Lower lobe of right lung (tissue), 2 donors: ENCODE results near the gene STPG2. TPM values are rescaled to one million over a fixed set of nuclear protein-coding genes. Genes with fewer than 3 reads are reported as not detected.

Experiments used
- ATAC-seq, 2 donors: fragments of 200-7000 bp; cut with Tn5 transposase; one replicate each; pipeline ENCODE4 v1.9.1; 2020 to 2022; ENCODE audit warnings: mild to moderate bottlenecking in 2 of 2, moderate library complexity in 2 of 2
- DNase-seq: peaks from one replicate; pipeline ENCODE4 v3.0.0-alpha.2; 2020
- H3K27ac ChIP-seq: fragments of 200-600 bp; one replicate; pipeline ENCODE4 v1.8.0; 2022
- H3K27me3 ChIP-seq: fragments of 200-600 bp; one replicate; pipeline ENCODE4 v1.8.0; 2022; ENCODE audit warnings: low read depth
- H3K36me3 ChIP-seq: fragments of 200-600 bp; one replicate; pipeline ENCODE4 v1.8.0; 2022; ENCODE audit warnings: mild to moderate bottlenecking
- H3K4me1 ChIP-seq: fragments of 200-600 bp; one replicate; pipeline ENCODE4 v1.8.0; 2022
- H3K4me3 ChIP-seq: fragments of 200-600 bp; one replicate; pipeline ENCODE4 v1.8.0; 2022; ENCODE audit warnings: mild to moderate bottlenecking
- H3K9me3 ChIP-seq: fragments of 200-600 bp; one replicate; pipeline ENCODE4 v1.8.0; 2022
- CTCF ChIP-seq: fragments of 200-600 bp; IDR thresholded peaks from one replicate; pipeline ENCODE4 v1.8.0; 2022; ENCODE audit warnings: antibody characterized with exemption, mild to moderate bottlenecking
- intact Hi-C: fragments of 100-400 bp; cut with DNase I; formaldehyde crosslinking; loops from one replicate; pipeline ENCODE4 v1.11.0; 2022
- total RNA-seq: library from RNA; stranded (reverse); fragmentation: NEBNext Ultra II Directional; extraction: Animal tissue kit (Norgen Biotek cat#: 25700); gene quantifications from one replicate; pipeline ENCODE4 v1.2.1, GENCODE V29; 2021
- donor health status: DM: no; HTN: yes; CAD: no; lungs with severe emphysema.

STPG2 gene
- total RNA-seq, 1 donor from 2014 or later, result 1.1 TPM

GRCh38 chr4:97924341-97924958 is 218.8 kb downstream of the STPG2 start:
- TF ChIP-seq CTCF, result no peak
- H3K27ac ChIP-seq, result no peak overlapping the region
- H3K36me3 ChIP-seq, result no peaks in the 10 kb centered on the region
- H3K27me3 ChIP-seq, result no peaks in the 10 kb centered on the region
- no peaks in the 10 kb centered on the region for H3K9me3 ChIP-seq
- ATAC-seq (no peak), DNase-seq (no peak)
- H3K4me3 ChIP-seq, result no peak overlapping the region
- intact Hi-C loops, result no loop called here
- no peaks in the 10 kb centered on the region for H3K4me1 ChIP-seq

- Histone ChIP-seq H3K36me3 (no peaks in the 10 kb centered on the region), H3K4me1 (no peaks in the 10 kb centered on the region), H3K27ac (no peak overlapping the region), H3K9me3 (no peaks in the 10 kb centered on the region), H3K27me3 (no peaks in the 10 kb centered on the region), H3K4me3 (no peak overlapping the region)
- DNase-seq (no peak), ATAC-seq (no peak)
- intact Hi-C loops, result no loop called here
- no peak for TF ChIP-seq CTCF
Measured at GRCh38 chr4:97923096-97923495, 220.2 kb downstream of the STPG2 start.

GRCh38 chr4:97917115-97917514 is 226.2 kb downstream of the STPG2 start:
- ATAC-seq (no peak), DNase-seq (no peak)
- H3K27me3 ChIP-seq, result no peaks in the 10 kb centered on the region
- no peaks in the 10 kb centered on the region for H3K36me3 ChIP-seq
- no peaks in the 10 kb centered on the region for H3K9me3 ChIP-seq
- TF ChIP-seq CTCF, result no peak
- intact Hi-C loops, result no loop called here
- H3K27ac ChIP-seq, result no peak overlapping the region
- no peak overlapping the region for H3K4me3 ChIP-seq
- no peaks in the 10 kb centered on the region for H3K4me1 ChIP-seq

GRCh38 chr4:97912156-97912555 is 231.1 kb downstream of the STPG2 start:
- intact Hi-C loops, result no loop called here
- no peak overlapping the region for H3K27ac ChIP-seq
- DNase-seq, result no peak
- no peak for ATAC-seq
- no peak for TF ChIP-seq CTCF
- no peaks in the 10 kb centered on the region for H3K36me3 ChIP-seq
- H3K4me1 ChIP-seq, result no peaks in the 10 kb centered on the region
- no peaks in the 10 kb centered on the region for H3K9me3 ChIP-seq
- no peak overlapping the region for H3K4me3 ChIP-seq
- no peaks in the 10 kb centered on the region for H3K27me3 ChIP-seq

GRCh38 chr4:97911236-97911906 is 231.9 kb downstream of the STPG2 start:
- ATAC-seq (no peak), DNase-seq (no peak)
- no peaks in the 10 kb centered on the region for H3K9me3 ChIP-seq
- no peak for TF ChIP-seq CTCF
- H3K27me3 ChIP-seq, result no peaks in the 10 kb centered on the region
- no peaks in the 10 kb centered on the region for H3K4me1 ChIP-seq
- no peak overlapping the region for H3K27ac ChIP-seq
- intact Hi-C loops, result no loop called here
- H3K4me3 ChIP-seq, result no peak overlapping the region
- no peaks in the 10 kb centered on the region for H3K36me3 ChIP-seq
